Esophagus squamous epithelium (tissue), 4 donors: ENCODE measurements around the gene INVS.
A peak's percentile ranks its signal among the peaks of the same experiment; 100 is the strongest.

Source experiments
- POLR2A ChIP-seq, 4 donors: fragments of 450-650 bp; IDR thresholded peaks; one replicate each; pipeline ENCODE4 v1.6.1; 2017; ENCODE audit warnings: antibody characterized with exemption in 4 of 4, mild to moderate bottlenecking in 4 of 4, moderate library complexity in 3 of 4
- TF ChIP-seq, protein P1 (sequence below), 6 experiments: fragments of 450-650 bp in 4 of 6; fragments of 200-600 bp in 2 of 6; sonication (generic) in 2 of 6; IDR thresholded peaks; one replicate each; pipeline ENCODE4 v1.5.1; 2016 to 2019; ENCODE audit warnings: antibody characterized with exemption in 6 of 6, mild to moderate bottlenecking in 4 of 6, moderate library complexity in 4 of 6

DNA sequence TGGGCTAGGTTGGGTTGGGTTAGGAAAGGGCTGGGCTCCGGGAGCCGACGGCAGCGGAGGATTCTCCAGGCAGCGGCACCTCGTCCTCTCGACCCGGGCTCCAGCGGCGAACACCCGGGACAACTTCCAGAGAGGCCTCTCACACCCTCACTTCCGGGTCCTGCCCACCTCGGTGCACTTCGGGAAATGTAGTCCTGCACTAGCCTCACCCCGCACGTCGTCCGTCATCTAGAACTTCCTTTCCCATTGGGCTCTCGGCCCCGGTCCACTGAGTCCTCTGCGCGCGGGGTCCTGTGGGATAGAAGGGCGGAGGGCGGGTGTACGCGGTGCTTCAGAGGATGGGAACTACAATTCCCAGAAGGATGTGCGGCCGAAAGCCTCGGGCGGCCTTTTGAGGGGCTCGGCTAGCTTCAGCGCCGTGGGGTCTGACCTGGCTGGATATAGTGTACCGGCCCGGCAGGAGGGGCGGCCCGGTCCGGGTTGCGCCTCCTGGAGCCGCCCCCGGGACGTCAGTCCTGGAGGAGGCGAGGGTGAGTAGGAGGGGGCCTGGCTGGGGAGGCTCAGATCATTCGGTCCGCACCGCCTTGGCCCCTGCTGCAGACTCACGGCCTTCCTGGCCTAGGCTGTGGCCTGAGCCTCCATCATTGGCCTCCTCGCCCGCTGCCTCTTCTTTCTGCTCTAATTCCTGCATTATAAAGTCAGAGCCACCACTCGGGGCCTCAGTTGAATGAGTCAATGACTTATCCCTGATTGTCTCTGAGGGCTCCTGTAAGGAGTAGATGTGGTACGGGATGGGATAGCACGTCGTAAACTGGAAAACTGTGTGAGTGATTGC, at the start of gene INVS, which contains the start of gene ERP44:
- TF ChIP-seq, protein P1, sequence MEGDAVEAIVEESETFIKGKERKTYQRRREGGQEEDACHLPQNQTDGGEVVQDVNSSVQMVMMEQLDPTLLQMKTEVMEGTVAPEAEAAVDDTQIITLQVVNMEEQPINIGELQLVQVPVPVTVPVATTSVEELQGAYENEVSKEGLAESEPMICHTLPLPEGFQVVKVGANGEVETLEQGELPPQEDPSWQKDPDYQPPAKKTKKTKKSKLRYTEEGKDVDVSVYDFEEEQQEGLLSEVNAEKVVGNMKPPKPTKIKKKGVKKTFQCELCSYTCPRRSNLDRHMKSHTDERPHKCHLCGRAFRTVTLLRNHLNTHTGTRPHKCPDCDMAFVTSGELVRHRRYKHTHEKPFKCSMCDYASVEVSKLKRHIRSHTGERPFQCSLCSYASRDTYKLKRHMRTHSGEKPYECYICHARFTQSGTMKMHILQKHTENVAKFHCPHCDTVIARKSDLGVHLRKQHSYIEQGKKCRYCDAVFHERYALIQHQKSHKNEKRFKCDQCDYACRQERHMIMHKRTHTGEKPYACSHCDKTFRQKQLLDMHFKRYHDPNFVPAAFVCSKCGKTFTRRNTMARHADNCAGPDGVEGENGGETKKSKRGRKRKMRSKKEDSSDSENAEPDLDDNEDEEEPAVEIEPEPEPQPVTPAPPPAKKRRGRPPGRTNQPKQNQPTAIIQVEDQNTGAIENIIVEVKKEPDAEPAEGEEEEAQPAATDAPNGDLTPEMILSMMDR (IDR thresholded peaks at IDR 0.05): peak in 2 of 6 experiments; percentile 12 to 22
- TF ChIP-seq POLR2A (IDR thresholded peaks at IDR 0.05): peak in 3 of 4 donors; percentile 77 to 88 (median 88)
